Stimulated activated CD4-positive, alpha-beta T cell treated with anti-CD3 and anti-CD28 coated beads, TNF-alpha, amount 100 ng/mL, for 48 hours (primary cell): ENCODE data around the gene PID1.

Experiments
- DNase-seq, 3 donors: peaks; one replicate each; pipeline ENCODE4 v3.0.0-alpha.2; 2020; ENCODE audit warnings: low read depth in 3 of 3

Gene PID1

DNA sequence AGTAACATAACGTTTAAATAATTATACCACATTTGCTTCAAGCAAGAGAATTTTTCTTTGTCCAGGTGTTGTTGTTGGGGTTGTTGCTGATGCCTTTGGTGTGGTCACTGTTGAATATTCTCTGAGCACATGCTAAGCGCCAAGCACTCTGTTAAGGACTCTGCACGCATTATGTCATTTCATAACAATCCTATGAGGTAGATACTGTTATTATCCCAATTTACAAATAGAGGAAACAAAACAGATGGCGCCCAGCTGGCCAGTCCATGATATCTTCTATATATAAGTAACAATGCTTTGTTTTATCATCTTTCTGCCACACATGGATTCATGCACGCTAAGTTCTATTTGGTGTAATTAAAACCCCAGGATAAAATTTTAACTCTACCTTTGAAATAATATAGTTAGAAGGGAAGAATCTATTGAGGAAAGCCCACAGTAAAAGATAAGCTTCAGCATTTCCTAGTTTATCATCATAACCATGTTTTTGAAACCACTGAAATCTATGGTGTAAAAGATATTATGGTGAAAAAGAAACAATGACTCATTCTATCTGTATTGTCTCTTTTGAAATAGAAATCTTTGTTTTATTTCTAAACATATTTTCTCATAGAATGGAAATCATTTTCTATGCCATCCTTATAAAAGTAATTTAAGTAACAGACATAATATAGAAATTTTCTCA is 199.7 kb downstream of the PID1 start:
- DNase-seq = no peak

DNA sequence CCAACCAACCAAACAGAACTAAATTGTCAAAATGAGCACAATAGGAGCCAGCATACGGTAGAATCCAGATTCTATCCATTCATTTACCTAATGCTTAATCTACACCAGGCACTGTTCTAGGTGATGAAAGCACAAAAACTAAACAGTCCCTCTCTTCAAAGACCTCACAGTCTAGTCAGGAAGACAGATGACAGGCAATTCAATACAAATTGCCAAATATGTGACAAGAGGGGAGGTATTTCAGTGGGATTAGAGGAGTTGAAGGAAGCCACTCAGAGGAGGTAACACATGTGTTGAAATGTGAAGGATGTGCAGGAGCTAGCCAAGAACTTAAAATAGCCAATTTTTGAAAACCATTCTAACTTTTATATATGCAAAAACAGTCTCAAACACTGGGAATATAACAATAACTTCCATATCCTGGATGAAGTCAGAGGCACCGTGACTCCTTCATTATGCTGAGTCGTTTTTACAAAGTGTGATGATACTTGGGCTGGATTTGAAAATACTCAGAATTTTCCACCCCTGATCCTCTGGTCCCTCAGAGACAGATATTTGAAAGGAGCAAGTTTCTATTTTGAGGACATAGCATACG is 204.9 kb downstream of the PID1 start:
- no peak for DNase-seq

DNA sequence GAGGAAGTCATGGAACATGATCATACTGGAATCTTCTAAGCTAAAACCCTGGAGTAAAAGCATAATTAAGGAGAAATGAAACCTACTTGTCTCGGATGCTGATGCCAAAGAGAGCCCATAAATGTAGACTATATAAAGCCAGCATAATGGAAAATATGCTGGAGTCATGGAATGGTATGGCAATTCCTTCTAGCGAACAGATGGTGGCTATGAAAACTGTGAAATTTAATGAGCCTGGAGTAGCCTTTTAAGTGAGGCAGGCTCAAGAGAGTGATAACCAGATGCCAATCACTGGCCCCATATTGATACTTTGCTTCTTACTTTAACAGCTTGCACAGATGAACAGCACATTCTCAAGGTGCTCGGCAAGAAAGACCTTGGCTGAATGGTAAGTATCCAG is 206.3 kb downstream of the PID1 start:
- no peak for DNase-seq

DNA sequence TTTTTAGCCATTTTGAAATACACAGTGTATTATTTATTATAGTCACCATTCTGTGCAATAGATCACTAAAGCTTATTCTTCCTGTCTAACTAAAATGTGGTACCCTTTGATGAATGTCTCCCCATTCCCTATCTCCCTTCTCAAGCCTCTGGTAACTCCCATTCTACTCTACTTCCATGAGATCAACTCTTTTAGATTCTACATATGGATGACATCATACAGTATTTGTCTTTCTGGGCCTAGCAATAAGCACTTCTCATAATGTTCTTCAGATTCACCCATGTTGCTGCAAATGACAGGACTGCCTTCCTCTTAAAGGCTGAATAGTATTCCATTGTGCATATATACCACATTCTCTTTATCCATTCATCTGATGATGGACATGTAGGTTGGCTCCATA is 210.9 kb downstream of the PID1 start:
- no peak for DNase-seq

DNA sequence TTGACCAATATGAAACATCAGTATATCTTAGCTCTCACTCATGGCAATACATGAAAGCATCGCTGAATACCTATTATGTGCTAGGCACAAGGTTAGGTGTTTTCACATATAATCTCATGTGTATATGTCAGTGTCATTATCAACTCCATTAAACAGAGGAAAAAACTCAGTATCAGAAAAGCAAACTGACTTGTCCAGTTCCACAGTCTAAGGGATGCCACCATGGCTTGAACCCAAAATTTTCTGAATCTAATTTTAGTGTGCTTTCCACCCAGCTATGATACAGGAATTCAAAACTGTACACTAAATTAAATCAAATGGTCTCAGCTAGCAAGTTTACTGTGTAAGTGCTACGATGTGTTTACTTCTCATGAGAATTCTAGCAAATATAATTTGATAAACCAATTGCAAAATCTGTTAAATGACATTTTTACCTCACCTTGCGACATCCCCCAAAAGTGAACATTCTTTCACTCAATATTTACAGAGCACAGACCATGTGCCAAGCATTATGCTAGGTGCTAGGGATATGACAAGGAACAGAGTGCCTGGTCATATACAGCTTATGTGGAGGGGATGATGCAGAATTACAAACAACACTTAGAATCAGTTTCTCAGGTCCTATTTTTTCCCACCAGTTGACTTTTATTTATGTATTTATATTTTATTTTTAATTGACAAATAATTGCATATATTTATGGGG is 211.6 kb downstream of the PID1 start:
- DNase-seq = no peak

DNA sequence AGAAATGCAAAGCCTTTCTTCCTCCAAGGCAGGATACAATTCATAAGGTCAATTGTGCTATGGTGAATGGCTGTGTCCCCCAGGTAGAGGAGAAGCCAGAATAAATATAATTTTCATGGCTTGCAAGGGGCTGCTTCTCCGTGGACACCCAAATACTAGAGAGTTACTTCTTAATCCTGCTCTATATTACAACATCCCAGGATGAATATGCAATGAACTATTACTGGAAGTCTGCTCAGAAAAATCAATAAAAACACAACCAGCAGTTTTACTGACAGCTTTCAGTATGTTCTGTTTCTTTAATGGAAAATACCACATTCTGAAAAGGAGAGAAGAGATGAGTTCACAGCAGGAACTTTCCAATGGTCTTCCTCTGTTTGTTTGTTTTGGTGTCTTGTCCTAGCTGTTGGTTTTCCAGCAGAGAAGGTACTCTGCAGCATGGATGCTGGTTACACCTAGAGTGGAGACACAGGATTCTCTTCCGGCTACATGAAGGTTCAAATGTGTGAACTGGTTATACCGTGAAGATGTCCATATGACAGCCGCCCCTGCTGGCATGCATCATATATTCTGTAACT is 213.0 kb downstream of the PID1 start:
- no peak for DNase-seq

DNA sequence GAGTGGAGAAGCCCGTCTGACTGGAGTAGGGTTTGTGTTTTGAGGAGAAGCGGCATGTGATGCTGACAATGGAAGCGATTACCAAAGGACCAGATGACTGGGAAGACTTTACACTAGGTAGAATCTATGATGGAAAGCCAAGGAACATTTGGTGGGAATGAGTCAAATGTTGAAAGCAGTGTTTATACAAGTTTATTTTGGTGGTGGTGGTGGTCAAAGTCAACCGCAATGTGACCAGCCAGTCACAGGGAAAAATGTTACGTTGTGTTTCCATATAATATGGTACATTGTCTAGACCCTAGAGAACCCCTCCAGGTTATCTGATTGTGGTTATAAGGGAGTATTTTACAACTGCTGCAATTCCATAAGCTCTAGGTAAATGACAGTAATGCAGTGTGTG is 216.8 kb downstream of the PID1 start:
- no peak for DNase-seq

DNA sequence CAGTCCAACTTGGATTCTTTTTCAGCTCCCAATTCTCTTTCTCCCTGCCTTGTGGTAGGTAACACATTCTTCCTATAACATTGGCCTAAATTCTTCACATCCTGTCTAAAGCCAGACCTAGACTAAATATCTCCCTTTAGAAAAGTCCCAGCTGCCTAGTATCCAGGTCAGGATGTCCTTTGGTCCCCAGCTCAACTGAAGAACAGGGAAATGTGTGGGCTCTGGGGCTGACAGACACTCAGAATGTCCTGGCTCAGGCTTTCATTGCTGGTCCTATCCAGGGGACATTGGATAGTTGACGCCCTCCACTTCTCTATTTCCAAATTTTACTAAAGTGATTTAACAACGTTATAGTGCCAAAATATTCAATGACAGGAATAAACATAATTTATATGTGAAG is 219.3 kb downstream of the PID1 start:
- DNase-seq = no peak

DNA sequence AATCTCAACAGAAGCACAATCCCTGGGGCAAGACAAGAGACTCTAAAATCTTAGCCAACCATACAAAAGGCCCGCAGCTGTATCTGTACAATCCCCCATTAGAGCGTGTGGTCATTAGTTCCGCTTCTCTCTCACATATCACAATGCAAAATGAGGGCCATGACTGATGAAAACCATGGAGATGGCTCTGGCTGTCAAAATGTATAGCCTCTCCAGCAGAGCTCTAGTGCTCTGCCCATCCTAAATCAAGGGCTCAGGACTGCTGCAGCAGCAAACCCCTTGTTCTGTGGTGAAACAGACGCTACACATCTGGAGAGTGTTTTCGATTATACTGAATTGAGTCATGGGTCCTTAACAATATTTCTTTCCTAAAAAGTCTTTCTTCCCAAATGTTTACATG is 221.0 kb downstream of the PID1 start:
- no peak for DNase-seq

DNA sequence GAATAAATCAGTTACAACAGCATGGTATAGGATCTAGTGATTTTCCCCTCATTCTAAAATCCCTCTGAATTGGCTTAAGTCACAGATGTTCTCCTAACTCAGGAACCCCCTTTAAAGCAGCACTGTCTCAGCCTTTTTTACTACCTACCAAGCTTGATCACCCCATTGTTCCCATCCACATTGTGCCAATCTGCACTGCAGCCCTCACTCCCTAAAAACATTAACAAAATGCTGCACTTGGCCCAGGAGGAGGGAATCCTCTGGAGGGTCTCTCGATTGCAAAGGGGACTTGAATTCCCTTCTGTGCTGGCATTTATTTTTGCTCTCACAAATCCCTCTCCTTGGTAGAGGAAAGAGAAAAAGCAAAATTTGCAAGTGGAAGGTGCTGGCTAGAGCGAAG is 223.0 kb downstream of the PID1 start:
- no peak for DNase-seq

DNA sequence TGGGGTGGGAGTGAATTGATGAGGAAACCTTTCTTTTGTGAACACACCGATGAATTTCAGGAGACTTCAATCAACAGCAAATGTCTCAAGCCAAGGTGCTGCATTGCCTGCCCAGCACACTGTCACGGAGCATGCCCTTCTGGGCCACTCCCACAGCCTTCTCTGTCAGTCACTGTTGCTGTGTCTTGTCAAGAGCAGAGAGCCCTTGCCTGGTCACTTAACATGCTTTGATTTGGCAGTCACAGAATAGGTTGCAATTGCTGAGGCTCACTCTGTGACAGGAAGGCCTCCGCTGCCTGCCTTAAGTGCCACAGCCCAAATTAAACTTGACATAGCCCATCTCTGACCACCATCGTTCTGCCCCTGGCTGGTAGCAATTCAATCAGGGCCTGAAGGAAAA is 225.4 kb downstream of the PID1 start:
- DNase-seq = no peak

DNA sequence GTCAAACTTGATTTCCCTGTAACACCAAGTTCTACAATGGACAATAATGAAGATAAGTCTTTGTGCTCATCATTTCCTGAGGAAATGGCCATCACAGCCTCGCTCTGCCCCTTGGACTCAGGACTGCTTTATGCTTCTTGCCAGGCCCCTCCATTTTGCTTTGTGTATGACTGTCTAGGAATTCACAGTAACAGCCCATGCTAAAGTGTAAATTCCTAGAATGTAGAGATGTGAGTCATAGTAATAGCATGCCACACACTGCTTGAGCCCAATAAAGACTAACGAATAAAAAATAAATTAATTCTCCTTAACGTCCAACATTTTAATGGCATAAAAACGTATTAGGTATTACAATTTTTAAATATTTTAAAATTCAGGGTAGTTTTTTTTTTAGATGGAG is 226.5 kb downstream of the PID1 start:
- DNase-seq = no peak

DNA sequence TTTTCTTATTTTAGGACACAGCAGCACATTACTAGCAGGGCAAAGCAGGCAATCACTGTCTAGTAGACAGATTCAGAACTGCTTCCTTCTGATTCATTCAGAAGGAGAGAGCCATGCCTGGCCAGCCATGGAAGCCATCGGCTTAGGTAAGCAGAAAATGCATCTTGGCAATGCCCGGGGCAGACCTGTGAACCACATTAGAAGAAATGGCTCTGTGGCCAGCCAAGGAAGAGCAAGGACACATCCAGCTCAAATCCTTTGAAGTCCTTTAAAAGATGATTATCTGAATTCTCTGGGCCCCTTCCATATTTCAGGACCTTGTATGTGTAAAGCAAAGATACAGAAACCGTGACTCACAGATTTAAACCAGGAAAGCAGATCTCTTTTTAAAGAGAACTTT is 227.4 kb downstream of the PID1 start:
- no peak for DNase-seq

DNA sequence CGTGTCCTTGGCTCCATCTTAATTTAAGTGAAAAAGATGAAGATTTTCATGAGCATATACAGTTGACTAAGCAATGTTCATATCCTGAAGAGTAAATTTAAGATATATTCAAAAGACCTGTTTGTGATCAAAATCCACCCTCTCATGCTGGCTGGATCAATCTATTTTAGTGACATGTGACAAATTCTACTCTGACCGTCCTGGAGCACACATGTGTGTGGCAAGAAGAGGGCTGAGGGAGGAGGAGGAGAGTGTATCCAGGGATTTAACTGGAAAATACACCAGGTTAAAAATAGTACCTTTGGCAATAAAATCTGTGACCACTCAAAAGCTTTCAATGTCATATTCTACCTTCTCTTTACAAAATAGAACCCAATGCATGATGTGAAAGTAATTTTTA is 228.7 kb downstream of the PID1 start:
- no peak for DNase-seq

DNA sequence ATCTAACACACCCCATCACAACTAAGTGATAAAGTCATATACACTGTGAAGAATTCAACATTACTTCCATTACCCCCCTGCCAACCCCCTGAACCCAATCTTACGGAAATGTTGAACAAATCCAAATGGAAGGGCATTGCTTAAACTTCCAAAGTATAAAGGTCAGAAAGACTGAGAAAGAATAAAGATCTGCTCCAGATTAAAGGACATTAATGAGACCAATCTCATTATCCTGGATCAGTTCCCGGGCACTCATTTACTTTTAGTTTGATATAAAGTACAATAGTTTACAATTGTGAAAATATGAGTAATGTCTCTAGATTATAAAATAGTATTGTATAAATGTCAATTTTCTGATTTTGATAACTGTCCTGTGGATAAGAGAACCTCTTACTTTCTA is 229.4 kb downstream of the PID1 start:
- DNase-seq = no peak

DNA sequence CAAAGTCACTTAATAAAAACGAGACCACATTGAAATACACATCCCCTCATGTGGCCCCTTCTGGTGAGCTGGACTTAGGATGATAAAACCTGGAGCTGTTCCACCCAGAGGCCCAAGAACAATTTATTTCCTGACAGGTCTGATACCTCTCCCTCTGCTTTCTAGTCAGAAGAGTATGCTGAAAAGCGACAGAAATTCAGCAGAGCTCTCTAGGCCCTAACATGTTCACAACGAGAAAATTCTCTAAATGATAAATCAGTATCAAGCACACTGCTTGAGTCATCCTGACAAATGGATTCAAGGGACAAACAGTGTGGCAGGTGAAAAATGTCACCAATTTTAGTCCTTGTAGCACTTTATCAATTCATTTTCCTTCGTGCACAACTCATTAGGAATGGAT is 233.5 kb downstream of the PID1 start:
- no peak for DNase-seq

DNA sequence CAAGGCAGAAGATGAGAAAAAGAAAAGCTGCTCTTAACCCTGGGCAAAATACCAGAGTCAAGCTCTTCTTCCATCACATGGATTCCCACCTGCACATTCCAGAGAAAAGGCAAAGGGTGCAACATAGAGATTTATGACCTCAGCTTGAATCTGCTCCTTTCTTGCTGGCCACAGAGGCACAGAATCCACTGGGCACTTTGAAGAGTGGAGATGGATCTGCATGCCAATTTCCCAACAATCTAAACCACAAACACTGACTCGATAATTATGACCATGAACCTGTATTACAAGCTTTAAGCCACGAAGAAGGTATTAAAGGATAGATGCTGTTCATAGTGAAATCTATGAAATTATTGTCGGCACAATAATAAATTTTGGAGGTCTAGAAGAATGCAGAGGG is 237.3 kb downstream of the PID1 start:
- DNase-seq = no peak

DNA sequence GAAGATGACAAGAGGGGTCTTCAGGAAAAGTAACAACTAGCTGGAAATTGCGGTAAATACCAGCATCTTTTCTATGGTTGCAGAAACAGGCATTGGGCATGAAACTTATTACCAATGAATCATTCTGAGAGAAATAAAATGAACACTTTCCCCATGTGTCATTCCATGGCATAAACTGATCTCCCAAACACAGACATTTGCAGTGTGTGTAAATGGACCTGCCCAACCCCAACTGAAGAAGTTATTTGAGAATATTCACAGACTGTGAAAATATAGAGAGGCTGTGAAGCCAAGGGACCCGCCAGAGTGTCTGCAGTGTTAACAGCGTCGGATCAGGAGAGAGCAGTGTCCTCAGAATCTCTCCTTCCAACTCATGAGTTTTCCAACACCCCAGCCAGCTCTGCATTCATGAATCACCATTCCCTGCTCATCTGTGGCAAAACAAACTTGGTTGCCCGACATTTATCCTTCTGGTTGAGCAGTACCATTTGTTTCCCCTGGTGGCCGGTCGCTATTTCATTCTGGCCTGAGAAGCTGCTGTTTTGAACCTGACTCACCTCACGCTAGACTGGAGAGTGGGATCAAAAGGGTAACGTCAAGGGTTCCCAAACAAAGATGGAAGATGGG is 238.4 kb downstream of the PID1 start:
- no peak for DNase-seq

DNA sequence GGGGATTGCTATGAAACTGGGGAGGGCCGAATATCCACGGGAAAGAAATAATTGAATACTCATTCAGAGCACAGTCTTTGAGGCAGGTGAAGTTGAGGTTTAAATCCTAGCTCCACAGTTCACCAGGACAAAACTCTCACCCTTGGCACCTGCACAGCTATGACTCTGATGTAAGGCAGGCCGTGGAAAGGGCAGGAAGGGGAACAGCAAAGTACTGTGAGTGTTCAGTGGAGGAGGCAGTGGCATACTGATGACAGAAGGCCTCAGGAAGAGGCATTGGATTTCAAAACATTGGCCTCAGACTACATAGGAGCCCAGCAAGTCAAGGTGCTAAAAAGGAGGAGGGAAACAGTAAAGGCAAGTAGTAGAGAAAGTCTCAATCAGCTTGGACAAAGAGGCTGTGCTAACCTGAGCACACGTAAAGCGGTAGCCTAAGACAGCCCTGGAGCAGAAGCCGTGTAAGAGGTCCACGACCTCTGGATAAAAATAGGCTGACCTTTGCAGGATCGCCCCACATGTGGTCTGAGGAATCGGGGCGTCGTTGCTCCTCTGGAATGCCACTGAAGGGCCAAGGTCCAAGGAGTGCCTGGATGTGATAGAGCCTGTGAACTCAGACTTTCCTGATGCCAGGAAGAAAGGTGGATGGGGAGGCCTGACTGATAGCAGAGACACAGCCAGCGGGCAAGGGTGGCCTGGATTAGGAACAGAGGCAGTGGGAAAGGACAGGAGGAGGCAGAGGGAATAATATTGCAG is 243.6 kb downstream of the PID1 start:
- no peak for DNase-seq

DNA sequence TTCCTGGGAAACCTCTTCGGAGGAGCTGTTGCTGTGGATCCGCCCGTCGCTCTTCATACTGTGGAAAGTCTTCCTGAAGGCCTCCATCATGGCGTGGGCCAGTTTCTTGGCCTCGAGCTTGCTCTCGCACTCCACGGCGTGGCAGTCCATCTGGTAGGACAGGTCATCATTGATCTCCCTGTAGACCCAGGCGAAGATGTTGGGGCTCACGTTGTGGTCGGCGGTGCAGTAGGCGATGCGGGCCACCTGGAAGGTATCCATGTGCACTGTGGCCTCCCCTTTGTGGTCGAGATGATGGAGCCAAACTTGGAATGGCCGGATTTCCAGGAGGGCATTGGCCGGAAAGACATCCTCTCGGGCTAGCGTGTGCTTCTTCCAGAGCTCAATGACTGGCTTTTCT is 245.4 kb downstream of the PID1 start:
- no peak for DNase-seq

DNA sequence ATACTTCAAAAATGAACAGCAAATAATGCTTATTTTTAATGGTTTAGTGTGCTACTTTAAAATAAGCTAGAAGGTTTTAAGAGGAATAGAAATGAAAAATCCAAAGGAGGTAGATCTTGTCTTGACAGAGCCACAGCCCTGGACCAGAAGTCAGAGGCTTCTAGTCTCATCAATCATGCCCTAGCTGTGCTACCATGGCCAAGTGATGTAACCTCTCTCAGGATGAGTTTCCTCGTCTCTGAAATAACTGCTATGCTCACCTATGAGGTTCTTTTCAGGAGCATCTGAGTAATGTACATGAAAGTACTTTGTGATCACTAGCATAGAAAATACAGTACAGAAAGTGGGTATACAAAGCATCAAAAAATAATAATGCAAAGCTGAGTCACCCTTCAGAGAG is 248.4 kb downstream of the PID1 start:
- DNase-seq = no peak

DNA sequence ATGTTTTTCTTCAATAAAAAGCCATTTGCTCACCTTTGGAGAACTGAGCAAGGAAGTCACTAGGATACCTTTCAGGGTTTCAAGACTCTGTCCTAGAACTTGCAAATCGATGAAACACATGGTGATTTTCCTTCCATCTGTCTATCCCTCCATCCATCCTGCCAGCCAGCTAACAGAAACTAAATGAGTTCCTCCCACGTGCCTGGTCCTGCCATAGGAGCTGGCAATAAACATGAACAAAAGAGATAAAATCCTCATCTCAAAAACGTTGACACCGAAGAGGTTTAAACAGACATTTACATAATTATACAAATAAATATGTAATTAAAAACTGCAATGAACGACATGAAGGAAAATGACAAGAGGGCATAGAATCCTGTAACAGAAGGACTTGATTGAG is 249.0 kb downstream of the PID1 start:
- no peak for DNase-seq
